Astrocyte of the cerebellum (primary cell): ENCODE data around the gene USP13.

Source experiments
- DNase-seq: peaks from one replicate; pipeline ENCODE4 v3.0.0-alpha.2; 2011; ENCODE audit warnings: low read depth
- H3K4me3 ChIP-seq: 2 replicates; pipeline ENCODE4 v1.5.1; 2011; ENCODE audit warnings: mild to moderate bottlenecking, low read depth, low read length, moderate library complexity
- in situ Hi-C: cut with HindIII; loops from 2 replicates; pipeline ENCODE4 v1.10.0; 2017; ENCODE audit warnings: low sequenced_read_pairs
- TF ChIP-seq, protein P1 (sequence below): IDR thresholded peaks from 2 replicates; pipeline ENCODE4 v1.5.1; 2012; ENCODE audit warnings: low read length, low read depth, moderate library complexity, mild to moderate bottlenecking; ENCODE audit errors: missing control alignments

Gene USP13

DNA sequence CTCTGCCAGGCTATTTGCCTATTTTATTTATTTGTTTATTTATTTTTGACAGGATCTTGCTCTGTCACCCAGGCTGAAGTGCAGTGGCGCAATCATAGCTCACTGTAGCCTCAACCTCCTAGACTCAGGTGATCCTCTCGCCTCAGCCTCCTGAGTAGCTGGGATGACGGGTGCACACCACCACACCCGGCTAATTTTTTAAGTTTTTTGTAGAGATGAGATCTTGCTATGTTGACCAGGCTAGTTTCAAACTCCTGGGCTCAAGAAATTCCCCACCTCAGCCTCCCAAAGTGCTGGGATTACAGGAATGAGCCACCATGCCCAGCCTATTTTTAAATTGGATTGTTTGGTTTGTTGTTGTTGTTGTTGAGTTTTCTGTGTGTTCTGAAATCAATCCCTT is 42.8 kb upstream of the USP13 start:
- TF ChIP-seq, protein P1, sequence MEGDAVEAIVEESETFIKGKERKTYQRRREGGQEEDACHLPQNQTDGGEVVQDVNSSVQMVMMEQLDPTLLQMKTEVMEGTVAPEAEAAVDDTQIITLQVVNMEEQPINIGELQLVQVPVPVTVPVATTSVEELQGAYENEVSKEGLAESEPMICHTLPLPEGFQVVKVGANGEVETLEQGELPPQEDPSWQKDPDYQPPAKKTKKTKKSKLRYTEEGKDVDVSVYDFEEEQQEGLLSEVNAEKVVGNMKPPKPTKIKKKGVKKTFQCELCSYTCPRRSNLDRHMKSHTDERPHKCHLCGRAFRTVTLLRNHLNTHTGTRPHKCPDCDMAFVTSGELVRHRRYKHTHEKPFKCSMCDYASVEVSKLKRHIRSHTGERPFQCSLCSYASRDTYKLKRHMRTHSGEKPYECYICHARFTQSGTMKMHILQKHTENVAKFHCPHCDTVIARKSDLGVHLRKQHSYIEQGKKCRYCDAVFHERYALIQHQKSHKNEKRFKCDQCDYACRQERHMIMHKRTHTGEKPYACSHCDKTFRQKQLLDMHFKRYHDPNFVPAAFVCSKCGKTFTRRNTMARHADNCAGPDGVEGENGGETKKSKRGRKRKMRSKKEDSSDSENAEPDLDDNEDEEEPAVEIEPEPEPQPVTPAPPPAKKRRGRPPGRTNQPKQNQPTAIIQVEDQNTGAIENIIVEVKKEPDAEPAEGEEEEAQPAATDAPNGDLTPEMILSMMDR, result no peak
- in situ Hi-C loops, result no loop called here
- H3K4me3 ChIP-seq, result no peak overlapping the region
- DNase-seq, result no peak

GRCh38 chr3:179613807-179614206 is 39.0 kb upstream of the USP13 start:
- peak; percentile 11 for DNase-seq
- TF ChIP-seq, protein P1, result no peak
- in situ Hi-C loops, result no loop called here
- H3K4me3 ChIP-seq, result no peak overlapping the region

- no peak overlapping the region for H3K4me3 ChIP-seq
- no peak for DNase-seq
- TF ChIP-seq, protein P1, result no peak
- in situ Hi-C loops, result no loop called here
Measured at GRCh38 chr3:179615458-179616173, 37.2 kb upstream of the USP13 start.

DNA sequence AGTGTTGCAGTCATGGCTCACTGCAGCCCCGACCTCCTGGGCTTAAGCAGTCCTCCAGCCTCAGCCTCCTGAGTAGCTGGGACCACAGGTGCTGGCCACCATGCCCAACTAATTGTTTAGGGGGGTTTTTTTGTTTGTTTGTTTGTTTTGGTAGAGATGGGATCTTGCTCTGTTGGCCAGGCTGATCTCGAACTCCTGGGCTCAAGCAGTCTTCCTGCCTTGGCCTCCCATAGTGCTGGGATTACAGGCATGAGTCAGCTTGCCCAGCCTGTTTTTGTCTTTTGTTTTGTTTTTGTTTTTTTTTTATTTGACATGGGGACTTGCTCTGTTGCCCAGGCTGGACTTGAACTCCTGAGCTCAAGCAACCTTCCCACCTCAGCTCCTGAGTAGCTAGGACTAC is 30.8 kb upstream of the USP13 start:
- H3K4me3 ChIP-seq, result no peak overlapping the region
- no peak for DNase-seq
- in situ Hi-C loops, result no loop called here
- TF ChIP-seq, protein P1, result no peak

DNA sequence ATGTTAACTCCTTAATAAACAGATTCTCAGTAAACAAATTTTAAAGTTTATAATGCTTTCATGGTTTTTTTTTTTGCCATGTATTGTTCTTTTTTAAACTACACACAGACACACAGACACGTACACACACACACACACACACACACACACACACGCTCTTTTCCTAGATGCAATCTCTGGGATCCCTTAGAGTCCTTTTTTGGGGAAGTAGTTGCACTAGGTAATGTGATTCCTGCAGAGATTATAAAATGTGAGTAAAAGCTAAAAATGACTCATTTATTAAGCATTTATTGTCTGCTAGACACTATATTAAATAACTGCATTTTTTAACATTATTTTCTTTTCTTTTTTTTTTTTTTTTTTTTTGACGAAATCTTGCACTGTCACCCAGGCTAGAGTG is 28.4 kb upstream of the USP13 start:
- in situ Hi-C loops, result no loop called here
- no peak overlapping the region for H3K4me3 ChIP-seq
- TF ChIP-seq, protein P1, result no peak
- no peak for DNase-seq

DNA sequence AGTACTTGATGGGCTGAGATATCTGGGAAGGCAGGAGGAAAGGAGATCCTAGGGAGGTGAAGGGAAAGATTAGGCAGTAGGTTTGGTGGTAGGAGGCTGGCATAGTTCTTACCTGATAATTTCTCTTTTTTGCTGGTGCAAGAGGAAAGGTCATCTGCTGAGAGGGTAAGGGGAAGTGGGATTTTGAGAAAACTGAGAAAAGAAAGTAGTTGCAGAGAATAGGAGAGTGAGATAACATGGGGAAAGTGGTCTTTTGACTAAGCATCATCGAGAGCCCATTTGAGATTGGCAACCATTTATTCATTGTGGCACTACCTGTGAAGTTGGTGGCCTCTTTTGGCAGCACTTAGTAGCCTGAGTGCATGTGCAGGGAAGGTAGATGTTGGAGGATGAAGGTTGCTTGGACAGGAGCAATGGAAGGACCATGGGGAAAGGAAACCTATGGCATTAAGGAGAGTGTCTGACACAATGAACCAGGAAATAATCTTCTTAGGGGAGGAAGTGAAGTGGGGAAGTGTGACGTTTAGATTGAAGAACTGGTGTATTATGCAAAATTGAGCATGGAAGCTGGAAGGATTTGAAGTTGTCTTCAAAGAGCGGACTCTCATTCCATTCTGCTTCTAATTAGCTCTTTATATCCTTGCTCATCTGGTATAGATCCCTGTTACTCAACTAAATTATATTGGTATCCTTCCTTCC is 21.9 kb upstream of the USP13 start:
- H3K4me3 ChIP-seq, result no peak overlapping the region

More for the DNA sequence above, 21.9 kb upstream of the USP13 start:
- TF ChIP-seq, protein P1, result no peak
- no peak for DNase-seq
- in situ Hi-C loops, result no loop called here
